PC-3 (cell line): ENCODE results near the gene SPNS3. TPM values are rescaled to one million over a fixed set of nuclear protein-coding genes. Genes with fewer than 3 reads are reported as not detected.

ENCODE experiments used
- ATAC-seq: fragments of 200-7000 bp; cut with Tn5 transposase; 2 replicates; pipeline ENCODE4 v1.9.1; 2020; ENCODE audit warnings: mild to moderate bottlenecking, moderate library complexity
- BruUV-seq: library from RNA; stranded (reverse); fragments of 400-500 nt; replicated peaks from 2 replicates; lab custom pipeline; 2021; lab: Mats Ljungman, UMichigan
- CTCF ChIA-PET: fragments of 300-600 bp; sonication (Branson Sonifier 250); formaldehyde crosslinking; loops from one replicate; lab custom pipeline; 2022; ENCODE audit warnings: antibody characterized with exemption; lab: Charles Lee
- POLR2A ChIA-PET: fragments of 300-600 bp; sonication (Branson Sonifier 250); formaldehyde crosslinking; loops from one replicate; lab custom pipeline; 2022; ENCODE audit warnings: antibody characterized with exemption; ENCODE audit not compliant: unreplicated experiment; lab: Charles Lee
- DNase-seq: peaks from one replicate; pipeline ENCODE4 v3.0.0-alpha.2; 2015
- H2AFZ ChIP-seq: fragments of 300-600 bp; sonication (generic); 2 replicates; pipeline ENCODE4 v1.6.0; 2016; ENCODE audit warnings: antibody characterized with exemption, low read length
- H3F3A ChIP-seq: fragments of 300-600 bp; sonication (generic); one replicate; pipeline ENCODE4 v1.6.0; 2017; ENCODE audit warnings: antibody characterized with exemption, low read length, control low read depth, mild to moderate bottlenecking; ENCODE audit not compliant: unreplicated experiment
- H3K27ac ChIP-seq: fragments of 300-600 bp; sonication (generic); 2 replicates; pipeline ENCODE4 v1.5.1; 2016; ENCODE audit warnings: mild to moderate bottlenecking, low read length
- H3K27me3 ChIP-seq: fragments of 300-600 bp; sonication (generic); 2 replicates; pipeline ENCODE4 v1.6.1; 2016; ENCODE audit warnings: low read length, mixed read lengths
- H3K36me3 ChIP-seq: fragments of 300-600 bp; sonication (generic); 2 replicates; pipeline ENCODE4 v1.6.1; 2016; ENCODE audit warnings: low read depth, mixed run types, low read length, mixed read lengths
- H3K4me1 ChIP-seq: fragments of 300-600 bp; sonication (generic); 2 replicates; pipeline ENCODE4 v1.5.1; 2016; ENCODE audit warnings: low read length; ENCODE audit not compliant: insufficient read depth
- H3K4me2 ChIP-seq: fragments of 300-600 bp; sonication (generic); 2 replicates; pipeline ENCODE4 v1.6.0; 2016; ENCODE audit warnings: low read length
- H3K4me3 ChIP-seq: fragments of 300-600 bp; sonication (generic); 2 replicates; pipeline ENCODE4 v1.5.1; 2016; ENCODE audit warnings: mild to moderate bottlenecking, low read length, mixed read lengths
- H3K79me2 ChIP-seq: fragments of 300-600 bp; sonication (generic); 2 replicates; pipeline ENCODE4 v1.6.1; 2017; ENCODE audit warnings: low read length, mixed read lengths
- H3K9ac ChIP-seq: fragments of 300-600 bp; sonication (generic); 2 replicates; pipeline ENCODE4 v1.6.0; 2016; ENCODE audit warnings: mild to moderate bottlenecking, low read length
- H3K9me2 ChIP-seq: fragments of 300-600 bp; sonication (generic); replicated peaks from 2 replicates; pipeline ENCODE4 v1.6.1; 2016; ENCODE audit warnings: mixed run types, low read length, mixed read lengths
- H3K9me3 ChIP-seq: fragments of 300-600 bp; sonication (generic); 2 replicates; pipeline ENCODE4 v1.6.1; 2016; ENCODE audit warnings: low read length, mixed read lengths
- H4K20me1 ChIP-seq: fragments of 300-600 bp; sonication (generic); 2 replicates; pipeline ENCODE4 v1.6.1; 2016; ENCODE audit warnings: low read length, mixed read lengths
- CTCF ChIP-seq: fragments of 300-600 bp; sonication (generic); conservative IDR thresholded peaks from 2 replicates; pipeline ENCODE4 v1.5.1; 2017; ENCODE audit warnings: antibody characterized with exemption, low read depth, mild to moderate bottlenecking, low read length
- EZH2 ChIP-seq: fragments of 300-600 bp; sonication (generic); IDR thresholded peaks from one replicate; pipeline ENCODE4 v1.6.1; 2017; ENCODE audit warnings: antibody characterized with exemption, mild to moderate bottlenecking, low read length; ENCODE audit not compliant: unreplicated experiment
- EZH2phosphoT487 ChIP-seq: fragments of 300-600 bp; sonication (generic); IDR thresholded peaks from 2 replicates; pipeline ENCODE4 v1.6.1; 2018; ENCODE audit warnings: mild to moderate bottlenecking, antibody characterized with exemption, low read length, borderline replicate concordance
- intact Hi-C: fragments of 100-400 bp; cut with micrococcal nuclease; formaldehyde crosslinking; loops from 2 replicates; pipeline ENCODE4 v1.9.0; 2023
- total RNA-seq: library from RNA; depleted of rRNA; stranded (reverse); fragments of >200 nt; gene quantifications from 2 replicates; pipeline ENCODE4 v1.2.3, GENCODE V29; 2014

The SPNS3 gene
- total RNA-seq, 1 experiment from 2014 or later, result 0.69 TPM

- intact Hi-C loops, result no loop called here
- no peak overlapping the region for H3K9ac ChIP-seq
- H3K4me3 ChIP-seq, result no peak overlapping the region
- ATAC-seq, result no peak
- no peaks in the 10 kb centered on the region for H3K9me3 ChIP-seq
- no peaks in the 10 kb centered on the region for H4K20me1 ChIP-seq
- no peak for TF ChIP-seq EZH2
- no peak for TF ChIP-seq CTCF
- TF ChIP-seq EZH2phosphoT487, result no peak
- H3K79me2 ChIP-seq, result no peaks in the 10 kb centered on the region
- no peak overlapping the region for H3K27ac ChIP-seq
- DNase-seq, result no peak
- H3K36me3 ChIP-seq, result no peaks in the 10 kb centered on the region
- no TSS peak for BruUV-seq
- H3K4me1 ChIP-seq, result peaks cover 9% of the 10 kb centered on the region
- H3K27me3 ChIP-seq, result no peaks in the 10 kb centered on the region
- no peaks in the 10 kb centered on the region for H3K9me2 ChIP-seq
- POLR2A ChIA-PET, result no interaction called here
- no peak overlapping the region for H3K4me2 ChIP-seq
- H2AFZ ChIP-seq, result no peak overlapping the region
- H3F3A ChIP-seq, result no peaks in the 10 kb centered on the region
- CTCF ChIA-PET, result no interaction called here
Measured at GRCh38 chr17:4476017-4476416, 42.3 kb downstream of the SPNS3 start.

GRCh38 chr17:4476511-4477070, 42.9 kb downstream of the SPNS3 start:
- Histone ChIP-seq H3K27ac (no peak overlapping the region), H3K79me2 (no peaks in the 10 kb centered on the region), H3K9me3 (no peaks in the 10 kb centered on the region), H3K4me2 (no peak overlapping the region), H2AFZ (no peak overlapping the region), H4K20me1 (no peaks in the 10 kb centered on the region), H3K36me3 (no peaks in the 10 kb centered on the region), H3K9me2 (no peaks in the 10 kb centered on the region), H3K4me3 (no peak overlapping the region), H3K27me3 (no peaks in the 10 kb centered on the region), H3F3A (no peaks in the 10 kb centered on the region), H3K4me1 (peaks cover 9% of the 10 kb centered on the region), H3K9ac (no peak overlapping the region)
- TF ChIP-seq EZH2phosphoT487 (no peak), CTCF (no peak), EZH2 (no peak)
- intact Hi-C loops, result no loop called here
- CTCF ChIA-PET, result no interaction called here
- POLR2A ChIA-PET, result no interaction called here
- no peak for ATAC-seq
- DNase-seq, result no peak
- BruUV-seq, result no TSS peak

GRCh38 chr17:4477255-4477791, 43.6 kb downstream of the SPNS3 start:
- ChIA-PET POLR2A (no interaction called here), CTCF (no interaction called here)
- no peak for DNase-seq
- no peak for TF ChIP-seq EZH2phosphoT487
- no peak for TF ChIP-seq CTCF
- TF ChIP-seq EZH2, result no peak
- Histone ChIP-seq H3K4me1 (peaks cover 9% of the 10 kb centered on the region), H2AFZ (no peak overlapping the region), H3K9me2 (no peaks in the 10 kb centered on the region), H3K27me3 (no peaks in the 10 kb centered on the region), H3K36me3 (no peaks in the 10 kb centered on the region), H3F3A (no peaks in the 10 kb centered on the region), H3K27ac (no peak overlapping the region), H3K9ac (no peak overlapping the region), H3K4me3 (no peak overlapping the region), H4K20me1 (no peaks in the 10 kb centered on the region), H3K9me3 (no peaks in the 10 kb centered on the region), H3K4me2 (no peak overlapping the region), H3K79me2 (no peaks in the 10 kb centered on the region)
- BruUV-seq, result no TSS peak
- intact Hi-C loops, result no loop called here
- ATAC-seq, result no peak
